Kidney epithelial cell (primary cell): ENCODE results near the gene BCL6B. TPM values are rescaled to one million over a fixed set of nuclear protein-coding genes. Genes with fewer than 3 reads are reported as not detected.
"Not testable (repeated sequence)": the region's sequence is repeated elsewhere in the genome, so short reads cannot be mapped to it uniquely, and the experiment has no call there.

Source experiments
- DNase-seq: peaks from one replicate; pipeline ENCODE4 v3.0.0-alpha.2; 2010; ENCODE audit warnings: low read depth
- H3K27me3 ChIP-seq: 2 replicates; pipeline ENCODE4 v1.6.0; 2011; ENCODE audit warnings: low read length; ENCODE audit not compliant: control insufficient read depth, insufficient read depth
- H3K36me3 ChIP-seq: 2 replicates; pipeline ENCODE4 v1.5.1; 2011; ENCODE audit warnings: low read length; ENCODE audit not compliant: control insufficient read depth, insufficient read depth
- H3K4me3 ChIP-seq: 2 replicates; pipeline ENCODE4 v1.5.1; 2011; ENCODE audit warnings: low read depth, mild to moderate bottlenecking, control low read depth, low read length
- CTCF ChIP-seq: IDR thresholded peaks from 2 replicates; pipeline ENCODE4 v1.5.1; 2011; ENCODE audit warnings: mild to moderate bottlenecking, moderate library complexity, low read length, control low read depth, inconsistent platforms; ENCODE audit not compliant: insufficient read depth, poor library complexity, severe bottlenecking
- total RNA-seq: library from RNA; depleted of rRNA; stranded (reverse); fragments of >200 nt; gene quantifications from 2 replicates; pipeline ENCODE4 v1.2.3, GENCODE V29; 2015

Gene BCL6B, protein sequence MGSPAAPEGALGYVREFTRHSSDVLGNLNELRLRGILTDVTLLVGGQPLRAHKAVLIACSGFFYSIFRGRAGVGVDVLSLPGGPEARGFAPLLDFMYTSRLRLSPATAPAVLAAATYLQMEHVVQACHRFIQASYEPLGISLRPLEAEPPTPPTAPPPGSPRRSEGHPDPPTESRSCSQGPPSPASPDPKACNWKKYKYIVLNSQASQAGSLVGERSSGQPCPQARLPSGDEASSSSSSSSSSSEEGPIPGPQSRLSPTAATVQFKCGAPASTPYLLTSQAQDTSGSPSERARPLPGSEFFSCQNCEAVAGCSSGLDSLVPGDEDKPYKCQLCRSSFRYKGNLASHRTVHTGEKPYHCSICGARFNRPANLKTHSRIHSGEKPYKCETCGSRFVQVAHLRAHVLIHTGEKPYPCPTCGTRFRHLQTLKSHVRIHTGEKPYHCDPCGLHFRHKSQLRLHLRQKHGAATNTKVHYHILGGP
- total RNA-seq, result 0.08 TPM in 1 of 2 replicates, not detected in the other

DNA sequence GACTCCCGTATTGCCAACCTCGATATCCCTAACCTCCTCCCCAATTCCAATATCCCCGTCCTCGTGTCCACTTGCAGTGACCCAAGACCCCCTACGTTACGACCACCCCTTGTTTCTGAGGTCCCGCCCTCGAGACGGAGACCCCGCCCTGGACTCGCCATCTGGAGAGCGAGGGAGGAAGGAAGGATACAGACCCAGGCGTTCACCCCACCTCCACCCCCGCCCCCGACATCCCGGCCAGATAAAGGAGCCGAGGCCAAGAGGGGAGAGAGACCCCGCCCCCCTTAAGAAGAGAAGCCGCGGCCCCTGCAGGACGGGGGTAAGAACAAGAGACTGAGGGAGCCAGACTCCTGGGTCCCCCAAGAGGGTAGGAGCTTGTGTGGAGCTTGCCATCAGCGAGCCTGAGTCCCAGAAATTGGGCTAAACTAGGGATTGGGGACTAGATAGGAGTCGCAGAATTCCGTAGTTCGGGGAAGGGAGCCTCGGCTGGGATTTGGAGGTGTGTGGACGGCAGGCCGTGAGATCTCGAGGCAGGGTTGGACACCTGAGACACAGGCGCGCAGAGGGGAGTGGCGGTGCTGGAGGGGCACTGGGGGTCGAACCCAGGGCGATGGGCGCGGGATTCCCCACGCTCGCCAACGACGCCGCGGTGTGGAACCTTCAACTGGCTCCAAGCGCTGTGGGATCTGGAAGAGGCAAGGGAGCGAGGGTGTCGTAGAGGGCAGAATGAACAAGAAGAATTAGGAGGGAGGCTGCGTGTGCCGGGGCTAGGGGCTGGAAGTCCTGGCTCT is at the start of gene BCL6B:
TSS of gene BCL6B (plus strand) at position 270 of the 791 bp plus-strand sequence. CDS start 622 bp downstream, outside the sequence.
- DNase-seq, result no peak
- Histone ChIP-seq H3K36me3 (no peaks in the 10 kb centered on the region), H3K4me3 (no peak within 1 kb of the TSS), H3K27me3 (peaks cover 17% of the 10 kb centered on the region)
- no peak for TF ChIP-seq CTCF

GRCh38 chr17:6979440-6979839 is 43.4 kb upstream of the BCL6B start:
- not testable (repeated sequence) for H3K36me3 ChIP-seq, DNase-seq, H3K4me3 ChIP-seq

DNA sequence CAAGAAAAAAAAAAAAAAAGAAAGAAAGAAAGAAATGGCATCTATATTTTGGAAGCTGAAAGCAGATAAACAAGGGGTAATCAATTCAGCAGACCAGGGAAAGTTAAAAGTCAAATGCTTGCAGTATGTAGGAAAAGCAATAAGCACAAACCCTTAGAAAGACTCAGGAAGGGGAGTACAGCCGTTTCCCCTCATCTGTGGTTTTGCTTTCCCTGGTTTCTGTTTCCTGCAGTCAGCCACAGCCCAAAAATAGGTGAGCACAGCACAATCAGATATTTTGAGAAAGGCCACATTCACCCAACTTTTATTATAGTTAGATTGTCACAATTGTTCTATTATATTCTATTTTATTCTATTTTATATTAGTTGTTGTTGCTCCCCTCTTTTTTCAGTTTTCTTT is 41.4 kb upstream of the BCL6B start:
- Histone ChIP-seq H3K27me3 (no peaks in the 10 kb centered on the region), H3K4me3 (no peak overlapping the region), H3K36me3 (no peaks in the 10 kb centered on the region)
- no peak for DNase-seq
- TF ChIP-seq CTCF, result no peak

More at GRCh38 chr17:6979440-6979839, 43.4 kb upstream of the BCL6B start:
- not testable (repeated sequence) for H3K27me3 ChIP-seq

- H3K36me3 ChIP-seq, result no peaks in the 10 kb centered on the region
- no peaks in the 10 kb centered on the region for H3K27me3 ChIP-seq
- H3K4me3 ChIP-seq, result no peak overlapping the region
- no peak for DNase-seq
- no peak for TF ChIP-seq CTCF
These were observed 37.6 kb upstream of the BCL6B start for GRCh38 chr17:6985266-6985665.

GRCh38 chr17:6986676-6987075 is 36.2 kb upstream of the BCL6B start:
- Histone ChIP-seq H3K36me3 (no peaks in the 10 kb centered on the region), H3K27me3 (no peaks in the 10 kb centered on the region), H3K4me3 (no peak overlapping the region)
- TF ChIP-seq CTCF, result no peak
- no peak for DNase-seq

DNA sequence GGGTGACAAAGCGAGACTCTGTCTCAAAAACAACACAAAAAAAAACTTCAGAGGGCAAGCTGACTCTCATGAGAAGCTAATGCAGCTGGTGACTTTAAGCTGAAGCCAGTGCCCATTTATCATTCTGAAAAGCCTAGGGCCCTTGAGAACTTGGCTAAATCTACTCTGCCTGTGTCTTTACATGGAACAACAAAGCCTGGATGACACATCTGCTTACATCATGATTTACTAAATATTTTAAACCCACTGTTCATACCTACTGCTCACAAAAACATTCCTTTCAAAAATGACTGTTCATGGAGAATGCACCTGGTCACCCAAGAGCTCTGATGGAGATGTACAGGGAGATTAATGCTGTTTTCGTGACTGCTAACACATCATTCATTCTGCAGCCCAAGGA is 33.1 kb upstream of the BCL6B start:
- H3K36me3 ChIP-seq, result no peaks in the 10 kb centered on the region
- no peak for DNase-seq
- no peak for TF ChIP-seq CTCF
- no peaks in the 10 kb centered on the region for H3K27me3 ChIP-seq
- H3K4me3 ChIP-seq, result no peak overlapping the region

GRCh38 chr17:6993613-6994056 is 29.2 kb upstream of the BCL6B start:
- not testable (repeated sequence) for DNase-seq, H3K36me3 ChIP-seq, H3K4me3 ChIP-seq
- H3K27me3 ChIP-seq, result peaks cover 18% of the 10 kb centered on the region
